Duodenal mucosa (tissue), 2 donors: ENCODE data around the gene RAB10.
A peak's percentile ranks its signal among the peaks of the same experiment; 100 is the strongest.
"Not testable (repeated sequence)": the region's sequence is repeated elsewhere in the genome, so short reads cannot be mapped to it uniquely, and the experiment has no call there.

Source experiments
- H3K27ac ChIP-seq: one replicate; pipeline ENCODE4 v1.7.0; 2013; ENCODE audit warnings: low read depth, low read length
- H3K27me3 ChIP-seq, 2 donors: one replicate each; pipeline ENCODE4 v1.7.0; 2013; ENCODE audit warnings: low read length in 2 of 2, control low read depth in 1 of 2; ENCODE audit not compliant: insufficient read depth in 2 of 2, control insufficient read depth in 1 of 2
- H3K36me3 ChIP-seq, 2 donors: one replicate each; pipeline ENCODE4 v1.7.0; 2013; ENCODE audit warnings: low read length in 2 of 2, control low read depth in 1 of 2; ENCODE audit not compliant: insufficient read depth in 2 of 2, control insufficient read depth in 1 of 2
- H3K4me1 ChIP-seq, 2 donors: one replicate each; pipeline ENCODE4 v1.7.0; 2013; ENCODE audit warnings: low read length in 2 of 2, control low read depth in 1 of 2; ENCODE audit not compliant: insufficient read depth in 2 of 2, control insufficient read depth in 1 of 2
- H3K4me3 ChIP-seq, 2 donors: one replicate each; pipeline ENCODE4 v1.7.0; 2013; ENCODE audit warnings: low read length in 2 of 2, low read depth in 1 of 2
- H3K9ac ChIP-seq, 2 donors: one replicate each; pipeline ENCODE4 v1.7.0; 2013; ENCODE audit warnings: low read length in 2 of 2, low read depth in 1 of 2
- H3K9me3 ChIP-seq, 2 donors: one replicate each; pipeline ENCODE4 v1.7.0; 2013; ENCODE audit warnings: low read length in 2 of 2, control low read depth in 1 of 2; ENCODE audit not compliant: control insufficient read depth in 1 of 2

The RAB10 gene

DNA sequence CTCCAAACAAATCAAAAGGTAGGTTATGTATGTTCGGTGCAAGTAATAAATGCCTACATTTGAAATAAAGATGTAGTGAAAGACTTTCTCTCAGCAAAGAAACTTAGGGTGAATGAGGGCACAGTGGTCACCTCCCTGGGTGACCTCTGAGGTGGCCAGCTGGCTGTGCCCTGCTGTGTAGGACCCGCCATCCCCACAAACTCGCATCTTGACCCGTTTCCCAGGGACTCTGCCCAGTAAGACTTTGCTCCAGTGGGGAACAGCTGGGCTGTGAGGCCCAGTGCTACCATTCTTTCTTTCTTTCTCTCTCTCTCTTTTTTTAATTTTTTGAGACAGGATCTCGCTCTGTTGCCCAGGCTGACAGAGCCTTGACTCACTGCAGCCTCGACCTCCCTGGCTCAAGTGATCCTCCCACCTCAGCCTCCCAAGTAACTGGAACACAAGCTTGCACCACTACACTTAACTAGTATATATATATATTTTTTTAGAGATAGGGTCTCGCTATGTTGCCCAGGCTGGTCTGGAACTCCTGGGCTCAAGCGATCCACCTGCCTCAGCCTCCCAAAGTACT, 130.8 kb downstream of the RAB10 start:
- H3K4me3 ChIP-seq = no peak overlapping the region

DNA sequence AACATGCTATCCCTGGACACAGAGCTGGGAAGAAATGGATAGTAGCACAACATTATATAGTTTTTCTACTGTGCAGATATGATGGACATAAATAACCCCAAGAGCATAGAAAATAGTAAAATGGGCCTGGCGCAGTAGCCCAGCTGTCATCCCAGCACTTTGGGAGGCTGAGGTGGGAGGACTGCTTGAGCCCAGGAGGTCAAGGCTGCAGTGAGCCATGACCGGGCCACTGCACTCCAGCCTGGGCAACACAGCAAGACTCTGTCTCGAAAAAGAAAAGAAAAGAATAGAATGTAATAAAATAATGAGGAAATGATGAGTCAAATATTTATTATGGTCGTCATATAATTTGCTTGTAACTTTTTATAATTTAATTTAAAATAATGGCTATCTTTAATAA, 131.5 kb downstream of the RAB10 start:
- H3K27ac ChIP-seq = no peak overlapping the region
- no peaks in the 10 kb centered on the region for H3K4me1 ChIP-seq
- no peaks in the 10 kb centered on the region for H3K9me3 ChIP-seq
- H3K9ac ChIP-seq = no peak overlapping the region
- H3K27me3 ChIP-seq = no peaks in the 10 kb centered on the region
- no peak overlapping the region for H3K4me3 ChIP-seq
- no peaks in the 10 kb centered on the region for H3K36me3 ChIP-seq

More for the DNA sequence above, 130.8 kb downstream of the RAB10 start:
- Histone ChIP-seq H3K36me3 (no peaks in the 10 kb centered on the region), H3K27ac (no peak overlapping the region), H3K4me1 (no peaks in the 10 kb centered on the region), H3K9ac (no peak overlapping the region), H3K9me3 (no peaks in the 10 kb centered on the region), H3K27me3 (no peaks in the 10 kb centered on the region)

DNA sequence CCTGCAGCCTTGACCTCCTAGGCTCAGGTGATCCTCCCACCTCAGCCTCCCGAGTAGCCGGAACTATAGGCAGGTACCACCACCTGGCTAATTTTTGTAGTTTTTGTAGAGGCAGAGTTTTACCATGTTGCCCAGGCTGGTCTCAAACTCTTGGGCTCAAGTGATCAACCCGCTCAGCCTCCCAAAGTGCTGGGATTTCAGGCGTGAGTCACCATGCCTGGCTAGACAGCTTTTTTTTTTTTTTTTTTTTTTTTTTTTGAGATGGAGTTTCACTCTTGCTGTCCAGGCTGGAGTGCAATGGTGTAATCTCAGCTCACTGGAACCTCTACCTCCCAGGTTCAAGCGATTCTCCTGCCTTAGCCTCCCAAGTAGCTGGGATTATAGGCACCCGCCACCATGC, 132.7 kb downstream of the RAB10 start:
- not testable (repeated sequence) for H3K9ac ChIP-seq, H3K36me3 ChIP-seq, H3K27me3 ChIP-seq, H3K9me3 ChIP-seq, H3K27ac ChIP-seq, H3K4me1 ChIP-seq, H3K4me3 ChIP-seq

DNA sequence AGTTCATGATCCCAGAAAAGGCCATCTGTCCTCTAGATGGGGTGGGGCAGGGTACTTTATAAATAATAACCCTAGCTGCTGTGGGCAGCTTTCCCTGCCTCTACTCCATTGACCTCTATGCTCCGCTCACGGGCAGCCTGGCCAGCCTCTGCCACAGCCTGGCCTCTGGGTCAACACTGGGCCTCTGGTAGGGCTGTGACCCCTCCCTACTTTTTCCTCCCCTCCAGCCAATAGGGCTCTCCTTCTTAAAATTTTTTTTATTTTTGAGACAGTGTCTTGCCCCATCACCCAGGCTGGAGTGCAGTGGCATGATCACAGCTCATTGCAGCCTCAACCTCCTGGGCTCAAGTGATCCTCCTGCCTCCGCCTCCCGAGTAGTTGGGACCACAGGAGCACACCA, 134.9 kb downstream of the RAB10 start:
- no peaks in the 10 kb centered on the region for H3K36me3 ChIP-seq
- no peaks in the 10 kb centered on the region for H3K9me3 ChIP-seq
- H3K27ac ChIP-seq = no peak overlapping the region
- H3K4me1 ChIP-seq = peaks cover 0 to 5% of the 10 kb centered on the region in 2 donors
- H3K9ac ChIP-seq = no peak overlapping the region
- H3K4me3 ChIP-seq = no peak overlapping the region
- peaks cover 5 to 6% of the 10 kb centered on the region in 2 donors for H3K27me3 ChIP-seq

DNA sequence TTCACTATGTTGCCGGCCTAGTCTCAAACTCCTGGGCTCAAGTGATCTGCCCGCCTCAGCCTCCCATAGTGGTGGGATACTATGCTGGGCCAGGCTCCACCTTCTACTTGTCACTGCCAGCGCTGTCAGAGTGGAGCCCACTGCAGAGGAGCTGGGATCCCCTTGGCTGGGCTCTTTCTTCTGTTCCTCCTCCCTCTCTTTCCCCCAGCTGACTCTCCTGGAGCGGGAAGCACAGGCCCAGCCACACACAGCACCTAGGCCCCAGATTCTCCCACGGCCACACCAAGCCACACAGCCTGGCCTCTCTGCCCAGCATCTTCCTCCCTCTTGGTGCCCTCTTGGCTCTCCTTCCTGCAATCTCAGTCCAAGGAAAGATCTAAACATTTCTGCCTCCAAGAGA, 135.3 kb downstream of the RAB10 start:
- H3K36me3 ChIP-seq = no peaks in the 10 kb centered on the region
- H3K4me1 ChIP-seq = peaks cover 0 to 5% of the 10 kb centered on the region in 2 donors
- H3K4me3 ChIP-seq = no peak overlapping the region
- no peaks in the 10 kb centered on the region for H3K9me3 ChIP-seq
- no peak overlapping the region for H3K9ac ChIP-seq
- peaks cover 8 to 9% of the 10 kb centered on the region in 2 donors for H3K27me3 ChIP-seq
- H3K27ac ChIP-seq = no peak overlapping the region

DNA sequence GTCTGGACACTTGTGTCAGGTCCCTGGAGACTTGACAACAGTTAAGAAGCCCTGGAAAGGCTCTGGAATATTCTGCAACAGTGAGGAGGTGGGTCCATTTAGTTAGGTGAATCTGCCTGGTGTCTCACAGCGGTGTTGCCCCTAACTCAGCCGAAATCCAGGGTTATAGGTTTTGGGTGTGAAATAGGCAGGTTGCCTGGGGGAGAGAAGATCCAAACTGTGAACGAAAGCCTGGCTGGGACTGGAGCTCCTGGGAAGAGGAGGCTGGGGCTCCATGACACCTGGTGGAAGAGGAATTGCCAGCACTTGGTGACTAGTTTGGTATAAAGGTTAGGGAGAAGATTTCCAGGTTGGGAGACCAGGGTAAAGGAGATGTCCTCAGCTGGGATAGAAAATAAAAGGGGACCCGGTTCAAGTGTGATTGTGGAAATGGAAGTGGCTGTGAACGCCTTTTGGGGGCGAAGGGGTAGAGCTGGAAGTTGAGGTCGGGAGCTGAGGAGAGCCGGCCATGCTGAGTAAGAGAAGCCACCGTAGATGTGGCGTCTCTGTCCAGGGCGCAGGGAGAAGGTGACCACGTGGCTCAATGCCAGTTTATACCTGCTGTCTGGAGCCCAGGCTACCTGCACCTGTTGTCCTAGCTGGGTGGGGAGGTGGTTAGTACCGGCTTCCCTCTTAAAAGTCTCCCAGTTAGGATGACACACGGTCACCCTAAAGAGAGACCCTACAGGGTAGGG, 136.0 kb downstream of the RAB10 start:
- Histone ChIP-seq H3K27ac (no peak overlapping the region), H3K4me3 (no peak overlapping the region), H3K9ac (no peak overlapping the region), H3K36me3 (no peaks in the 10 kb centered on the region), H3K27me3 (peaks cover 15 to 16% of the 10 kb centered on the region in 2 donors), H3K4me1 (peaks cover 0 to 5% of the 10 kb centered on the region in 2 donors), H3K9me3 (no peaks in the 10 kb centered on the region)

DNA sequence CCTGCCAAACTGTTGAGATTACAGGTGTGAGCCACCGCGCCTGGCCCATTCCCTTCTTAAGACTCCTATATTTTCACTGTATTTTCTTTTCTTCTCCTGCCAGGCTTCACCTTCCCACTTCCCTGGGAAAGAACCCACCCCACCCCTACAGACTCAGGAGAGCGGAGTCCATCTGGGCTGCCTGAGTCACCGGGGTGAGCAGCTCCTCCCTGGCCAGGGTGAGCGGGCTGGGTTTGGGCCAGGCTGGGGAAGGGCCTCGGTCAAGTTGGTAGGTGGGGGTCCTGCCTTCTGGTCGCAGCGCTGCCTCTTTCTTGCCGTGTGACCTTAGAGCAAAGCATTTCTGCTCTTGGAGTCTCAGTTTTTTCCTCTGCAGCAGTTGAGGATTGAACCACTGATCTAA, 136.9 kb downstream of the RAB10 start:
- Histone ChIP-seq H3K27me3 (peaks cover 17 to 21% of the 10 kb centered on the region in 2 donors), H3K9me3 (no peaks in the 10 kb centered on the region), H3K27ac (no peak overlapping the region), H3K9ac (no peak overlapping the region), H3K36me3 (no peaks in the 10 kb centered on the region), H3K4me3 (no peak overlapping the region), H3K4me1 (peaks cover 0 to 5% of the 10 kb centered on the region in 2 donors)

DNA sequence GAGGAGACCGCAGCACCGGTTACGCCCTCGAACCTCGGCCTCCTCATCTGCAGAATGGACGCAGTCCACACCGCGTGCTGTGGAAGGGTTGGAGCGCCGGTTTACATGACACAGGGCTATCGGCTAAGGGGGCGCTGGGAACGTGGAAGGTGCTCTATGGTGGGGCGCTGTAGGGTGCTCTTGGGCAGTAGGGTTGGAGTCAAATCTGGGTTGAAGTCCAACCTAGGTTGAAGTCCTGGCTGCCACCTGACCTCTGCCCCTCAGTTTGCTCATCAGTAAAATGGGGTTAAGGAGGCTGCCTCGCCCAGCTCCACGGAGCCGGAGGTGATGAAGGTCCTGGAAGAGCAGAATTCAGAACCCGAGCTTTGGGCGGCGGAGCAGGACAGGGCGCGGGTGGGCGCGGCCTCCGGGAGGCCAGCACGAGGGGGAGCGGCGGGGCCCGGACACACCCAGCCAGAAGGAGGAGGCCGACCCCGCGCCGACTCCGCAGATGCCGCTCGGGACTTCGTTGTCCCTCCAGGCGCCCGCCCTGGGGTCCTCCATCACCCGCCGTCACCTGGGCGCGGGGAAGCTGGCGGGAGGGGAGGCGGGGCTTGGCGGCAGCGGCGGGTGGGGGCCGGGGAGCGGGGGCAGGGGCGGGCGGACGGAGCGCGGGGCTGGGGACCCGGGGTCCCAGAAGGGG, 138.4 kb downstream of the RAB10 start:
- Histone ChIP-seq H3K4me3 (peak overlapping the region in 1 of 2 donors; percentile 8), H3K27ac (no peak overlapping the region), H3K9ac (no peak overlapping the region), H3K36me3 (no peaks in the 10 kb centered on the region), H3K4me1 (peaks cover 0 to 5% of the 10 kb centered on the region in 2 donors), H3K9me3 (no peaks in the 10 kb centered on the region), H3K27me3 (peaks cover 17 to 21% of the 10 kb centered on the region in 2 donors)

DNA sequence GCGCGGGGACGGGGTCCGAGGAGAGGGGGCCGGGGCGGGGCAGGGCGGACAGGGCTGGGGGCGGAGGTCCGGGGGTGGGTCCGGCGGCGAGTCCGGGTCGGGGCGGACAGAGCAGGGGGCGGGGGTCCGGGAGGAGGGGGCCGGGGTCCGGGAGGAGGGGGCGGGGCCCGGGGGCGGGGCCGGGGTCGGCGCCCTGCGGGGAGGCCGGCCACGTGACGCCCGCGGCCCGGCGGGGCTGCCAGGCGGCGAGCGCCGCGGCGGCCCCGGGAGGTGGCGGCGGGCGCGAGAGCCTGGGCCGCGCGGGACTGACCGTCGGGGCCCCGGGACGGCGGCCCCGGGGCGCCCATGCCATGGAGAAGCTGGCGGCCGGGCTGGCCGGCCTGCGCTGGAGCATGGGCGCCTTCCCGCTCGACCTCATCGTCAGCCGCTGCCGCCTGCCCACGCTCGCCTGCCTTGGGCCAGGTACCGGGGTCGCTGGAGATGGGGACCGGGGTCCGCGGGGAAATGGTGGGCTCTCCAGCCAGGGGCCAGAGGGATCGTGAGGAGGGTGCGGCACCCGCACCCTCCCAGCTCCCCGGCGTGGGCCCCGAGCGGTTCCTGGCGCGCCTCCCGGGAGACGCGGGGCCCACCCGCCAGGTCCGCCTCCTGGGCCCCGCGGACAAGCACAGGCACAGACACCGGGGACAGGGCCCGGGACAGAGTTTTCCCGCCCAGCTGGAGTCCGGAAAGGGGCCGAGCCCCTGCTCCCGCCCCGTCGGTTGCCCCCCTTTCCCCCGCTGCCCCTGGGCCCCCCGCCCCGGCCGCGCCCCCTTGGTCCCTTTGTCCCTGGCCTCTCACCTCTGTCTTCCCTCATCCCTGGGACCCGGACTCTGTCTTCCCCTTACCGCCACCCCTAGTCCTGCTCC, 139.2 kb downstream of the RAB10 start, which contains the start of gene GAREM2:
TSS of gene GAREM2 (plus strand) at position 218 of the 905 bp plus-strand sequence. CDS start at position 351, 133 bp downstream.
- H3K27ac ChIP-seq = no peak within 1 kb of the TSS
- no peak within 1 kb of the TSS for H3K9ac ChIP-seq
- H3K9me3 ChIP-seq = no peaks in the 10 kb centered on the region
- H3K4me1 ChIP-seq = peaks cover 0 to 5% of the 10 kb centered on the region in 2 donors
- no peaks in the 10 kb centered on the region for H3K36me3 ChIP-seq
- peaks cover 17 to 21% of the 10 kb centered on the region in 2 donors for H3K27me3 ChIP-seq
- peak within 1 kb of the TSS in 1 of 2 donors; percentile 22 for H3K4me3 ChIP-seq
